GM12874 (cell line): Measurements from ENCODE around the gene TOM1L2.

ENCODE experiments used
- TF ChIP-seq, protein P1 (sequence below): IDR thresholded peaks from 2 replicates; pipeline ENCODE4 v1.5.1; 2011; ENCODE audit warnings: low read depth, mild to moderate bottlenecking, control low read depth, low read length, moderate library complexity; ENCODE audit not compliant: insufficient read depth

TOM1L2 gene

GRCh38 chr17:17819111-17819510 lies 153.1 kb downstream of the TOM1L2 start:
- TF ChIP-seq, protein P1, sequence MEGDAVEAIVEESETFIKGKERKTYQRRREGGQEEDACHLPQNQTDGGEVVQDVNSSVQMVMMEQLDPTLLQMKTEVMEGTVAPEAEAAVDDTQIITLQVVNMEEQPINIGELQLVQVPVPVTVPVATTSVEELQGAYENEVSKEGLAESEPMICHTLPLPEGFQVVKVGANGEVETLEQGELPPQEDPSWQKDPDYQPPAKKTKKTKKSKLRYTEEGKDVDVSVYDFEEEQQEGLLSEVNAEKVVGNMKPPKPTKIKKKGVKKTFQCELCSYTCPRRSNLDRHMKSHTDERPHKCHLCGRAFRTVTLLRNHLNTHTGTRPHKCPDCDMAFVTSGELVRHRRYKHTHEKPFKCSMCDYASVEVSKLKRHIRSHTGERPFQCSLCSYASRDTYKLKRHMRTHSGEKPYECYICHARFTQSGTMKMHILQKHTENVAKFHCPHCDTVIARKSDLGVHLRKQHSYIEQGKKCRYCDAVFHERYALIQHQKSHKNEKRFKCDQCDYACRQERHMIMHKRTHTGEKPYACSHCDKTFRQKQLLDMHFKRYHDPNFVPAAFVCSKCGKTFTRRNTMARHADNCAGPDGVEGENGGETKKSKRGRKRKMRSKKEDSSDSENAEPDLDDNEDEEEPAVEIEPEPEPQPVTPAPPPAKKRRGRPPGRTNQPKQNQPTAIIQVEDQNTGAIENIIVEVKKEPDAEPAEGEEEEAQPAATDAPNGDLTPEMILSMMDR, result no peak

GRCh38 chr17:17818088-17818526 lies 154.1 kb downstream of the TOM1L2 start:
- TF ChIP-seq, protein P1, result no peak

DNA sequence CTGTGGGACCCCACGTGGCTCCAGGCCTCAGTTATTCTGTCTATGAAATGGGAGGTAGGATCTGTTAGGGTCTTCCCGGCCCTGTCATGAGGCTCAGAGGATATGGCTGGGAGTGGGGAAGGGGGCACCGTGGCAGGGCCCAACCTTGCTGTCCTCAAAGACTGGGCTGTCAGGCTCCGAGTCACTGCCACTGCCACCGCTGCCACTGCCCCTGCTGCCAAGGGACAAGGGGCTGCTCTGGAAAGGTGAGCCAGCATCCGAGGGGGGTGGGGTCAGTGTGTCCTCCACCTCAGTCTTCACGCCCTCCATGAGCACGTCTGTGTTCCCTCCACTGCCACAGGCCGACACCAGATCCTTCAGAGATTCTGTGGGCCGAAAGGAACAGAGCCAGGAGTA lies 154.7 kb downstream of the TOM1L2 start:
- TF ChIP-seq, protein P1, result no peak

- TF ChIP-seq, protein P1, result no peak
Measured at GRCh38 chr17:17816831-17817551, 155.2 kb downstream of the TOM1L2 start.

DNA sequence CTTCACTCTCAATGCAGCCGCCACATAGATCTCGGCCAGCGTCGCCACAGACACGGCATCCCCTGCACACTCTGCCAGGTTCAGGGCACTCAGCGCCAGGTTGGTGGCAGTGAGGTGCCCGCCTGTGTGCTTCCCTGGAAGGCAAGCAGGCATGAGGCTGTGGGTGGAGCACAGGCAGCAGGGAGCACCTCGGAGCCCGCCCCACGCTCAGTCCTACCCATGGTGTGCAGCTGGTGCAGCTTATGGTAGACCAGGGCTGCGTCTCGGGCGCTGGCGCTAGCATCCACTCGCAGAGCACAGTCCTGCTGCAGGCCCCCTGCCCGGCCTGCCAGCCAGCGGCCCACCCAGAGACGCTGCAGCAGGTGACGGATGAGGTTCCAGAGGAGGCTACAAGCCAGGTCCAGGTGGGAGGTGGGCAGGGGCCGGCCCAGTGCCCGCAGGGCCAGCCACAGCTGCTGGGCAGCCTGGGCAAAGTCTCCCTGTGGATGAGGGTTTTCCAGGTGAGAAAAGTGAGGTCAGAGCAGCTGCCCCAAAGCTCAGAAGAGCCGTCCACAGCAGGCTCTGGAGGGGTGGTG lies 155.9 kb downstream of the TOM1L2 start:
- TF ChIP-seq, protein P1, result no peak

- TF ChIP-seq, protein P1, result no peak
Measured at GRCh38 chr17:17815436-17816200, 156.6 kb downstream of the TOM1L2 start.

- TF ChIP-seq, protein P1, result no peak
Measured at GRCh38 chr17:17815062-17815406, 157.2 kb downstream of the TOM1L2 start.
